Amniotic stem cell (primary cell): ENCODE data around the gene ODAD2.

ENCODE experiments used
- DNase-seq: peaks from one replicate; lab custom pipeline; 2025; lab: John Stamatoyannopoulos, UW

ODAD2 gene

GRCh38 chr10:27844223-27844622 is 154.7 kb downstream of the ODAD2 start:
- DNase-seq: no peak

DNA sequence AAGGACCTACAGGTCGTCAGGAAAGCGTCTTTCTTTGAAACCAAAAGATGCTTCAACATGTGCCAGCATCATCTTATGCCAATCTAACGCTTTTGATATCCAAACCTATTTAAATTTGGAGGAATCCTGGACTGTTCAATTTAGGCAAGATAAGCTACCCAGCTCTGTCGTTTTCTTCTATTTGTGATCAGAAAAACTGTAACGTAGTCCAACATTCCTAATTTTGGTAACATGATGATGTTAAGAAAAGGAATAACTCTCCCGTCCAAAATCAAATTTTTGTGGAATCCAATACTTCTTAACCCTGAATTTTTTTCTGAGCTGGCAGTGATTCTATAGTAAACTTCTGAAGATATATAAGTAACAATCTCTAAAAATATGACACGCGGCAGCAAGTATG is 160.0 kb downstream of the ODAD2 start:
- DNase-seq: no peak

DNA sequence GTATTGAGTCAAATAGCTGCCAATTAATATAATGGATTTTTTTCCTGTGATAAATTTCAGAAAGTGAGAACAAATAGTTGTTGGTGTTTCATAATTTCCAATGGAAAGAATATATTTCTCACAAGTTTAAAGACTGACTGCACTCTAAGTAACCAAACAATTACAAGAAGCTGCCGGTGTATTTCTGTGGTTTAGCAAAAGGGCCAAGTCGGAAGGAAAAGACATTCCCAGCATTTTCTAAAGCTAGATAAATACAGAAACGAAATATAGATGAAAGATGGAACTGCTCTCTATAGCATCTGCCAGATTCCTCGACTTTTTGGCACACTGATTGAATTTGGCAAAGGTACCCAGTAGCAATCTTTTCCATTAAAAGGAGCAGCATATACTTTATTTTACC is 160.5 kb downstream of the ODAD2 start:
- no peak for DNase-seq

DNA sequence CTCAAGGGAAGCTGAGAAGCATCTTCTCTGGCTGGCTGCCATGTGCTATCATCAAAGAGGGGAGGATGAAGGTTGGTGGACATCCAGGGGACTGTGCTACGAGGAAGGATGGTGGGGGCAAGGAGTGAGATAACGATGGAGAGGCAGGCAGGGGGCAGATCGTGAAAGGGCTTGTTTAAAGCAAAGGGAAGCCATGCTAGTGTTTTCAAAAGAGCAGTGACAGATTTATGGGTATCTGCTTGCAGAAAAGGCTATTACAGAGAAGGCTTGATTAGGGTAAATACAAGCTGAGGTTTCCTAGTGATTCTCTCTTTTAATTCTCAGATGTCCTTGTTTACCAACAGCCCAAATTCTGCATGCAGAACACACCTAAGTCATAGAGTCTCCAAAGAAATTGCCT is 164.4 kb downstream of the ODAD2 start:
- DNase-seq: no peak

DNA sequence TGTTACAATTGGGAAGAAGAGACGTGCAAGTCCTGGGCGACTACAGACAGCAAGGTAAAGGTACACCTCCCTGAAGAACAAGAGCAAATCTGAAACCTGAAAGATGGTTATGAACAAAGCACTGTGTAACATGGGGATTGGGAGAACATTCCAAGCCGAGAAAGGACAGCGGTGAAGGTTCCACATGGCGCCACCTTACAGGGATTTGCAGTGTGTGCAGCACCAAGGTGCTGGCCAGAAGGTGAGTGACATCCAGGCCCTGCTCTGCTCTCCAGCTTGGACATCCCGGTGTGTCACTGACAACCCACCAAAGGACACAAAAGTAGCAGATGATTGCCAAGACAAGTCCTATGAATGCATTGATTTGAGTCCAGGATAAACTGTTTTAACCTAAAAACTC is 165.1 kb downstream of the ODAD2 start:
- no peak for DNase-seq

GRCh38 chr10:27832826-27833225 is 166.1 kb downstream of the ODAD2 start:
- no peak for DNase-seq

DNA sequence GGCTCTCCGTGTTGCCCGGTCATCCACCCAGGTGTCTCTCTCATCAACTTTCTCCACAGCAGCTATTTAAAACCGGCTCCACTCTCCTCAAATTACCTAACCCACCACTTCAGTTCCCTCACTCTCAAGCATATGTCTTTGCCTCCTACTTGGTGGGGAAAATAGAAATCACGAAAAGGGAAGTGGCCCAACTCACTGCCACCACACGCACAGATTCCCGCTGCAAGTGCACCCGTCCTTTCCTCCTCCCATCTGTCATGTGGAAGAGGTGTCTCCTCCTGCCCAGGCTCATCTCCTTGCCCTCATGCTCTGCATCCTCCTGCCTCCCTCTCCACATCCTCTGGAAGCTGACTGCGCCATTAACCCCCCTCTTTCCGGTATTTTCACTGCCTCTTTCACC is 172.5 kb downstream of the ODAD2 start:
- DNase-seq: no peak

- peak; percentile 53 for DNase-seq
These were observed 176.6 kb downstream of the ODAD2 start for GRCh38 chr10:27822301-27822700.

DNA sequence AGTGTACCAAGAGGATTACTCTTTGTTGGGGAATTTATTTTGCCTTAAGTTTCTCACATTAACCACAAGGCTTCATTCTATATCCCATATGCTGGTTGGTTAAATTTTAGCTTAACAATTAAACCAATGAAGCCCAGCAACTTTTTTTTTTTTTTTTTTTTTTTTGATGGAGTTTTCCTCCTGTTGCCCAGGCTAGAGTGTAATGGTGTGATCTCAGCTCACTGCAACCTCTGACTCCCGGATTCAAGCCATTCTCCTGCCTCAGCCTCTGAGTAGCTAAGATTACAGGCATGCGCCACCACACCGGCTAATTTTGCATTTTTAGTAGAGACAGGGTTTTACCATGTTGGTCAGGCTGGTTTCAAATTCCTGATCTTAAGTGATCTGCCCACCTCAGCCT is 178.2 kb downstream of the ODAD2 start:
- DNase-seq: no peak

DNA sequence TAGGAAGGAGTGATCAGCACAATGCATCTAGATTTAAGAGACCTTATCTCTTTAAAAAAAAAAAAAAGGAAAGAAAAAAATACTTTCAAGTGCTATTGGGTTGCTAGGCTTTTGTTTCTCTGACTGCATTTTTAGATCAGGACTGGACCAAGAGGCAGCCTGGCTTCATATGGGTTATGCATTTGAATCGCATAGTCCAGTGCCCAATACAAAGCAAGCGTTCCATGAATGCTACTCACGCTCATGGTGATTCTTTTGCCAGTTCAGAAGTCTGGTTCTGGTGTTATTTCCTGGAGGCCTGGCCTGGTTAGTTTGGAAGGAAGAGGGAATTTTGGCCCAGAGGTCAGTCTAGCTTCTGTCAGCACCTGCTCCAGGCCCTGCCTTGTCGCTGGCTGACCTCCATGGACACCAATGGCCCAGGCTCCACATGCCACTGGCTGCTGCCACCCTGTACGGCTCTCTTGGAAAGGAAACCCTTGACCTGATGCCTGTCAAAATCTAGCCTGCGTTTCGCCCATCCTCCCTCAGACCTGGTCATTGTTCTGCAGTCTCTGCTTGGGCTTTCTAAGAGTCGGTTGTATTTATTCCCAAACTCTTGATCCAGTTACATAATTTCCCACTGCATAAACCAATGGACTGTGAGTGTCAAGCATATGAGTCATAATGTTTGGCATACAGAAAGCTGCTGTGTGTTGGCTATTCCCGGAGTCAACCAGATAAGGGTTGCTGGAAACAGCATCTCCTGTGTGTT is 178.9 kb downstream of the ODAD2 start:
- DNase-seq: no peak

DNA sequence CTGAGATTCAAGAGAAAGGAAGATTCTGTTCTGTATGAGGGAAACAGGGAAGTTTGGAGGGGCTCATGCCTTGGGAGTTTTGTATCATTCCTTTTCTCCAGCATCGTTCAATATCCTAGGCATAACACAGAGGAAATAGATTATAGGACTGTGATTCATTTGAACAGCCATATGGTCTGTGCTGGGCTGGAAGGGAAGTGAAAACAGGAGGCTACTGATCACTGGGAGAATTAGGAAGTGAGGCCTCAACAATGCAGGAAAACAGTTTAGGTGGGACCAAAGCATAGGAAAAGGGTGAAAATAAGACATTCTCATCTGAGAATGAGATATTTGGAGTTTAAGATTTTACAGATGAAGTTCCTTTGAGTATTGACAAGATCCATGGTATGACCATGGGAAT is 182.6 kb downstream of the ODAD2 start:
- DNase-seq: no peak

- no peak for DNase-seq
These were observed 183.0 kb downstream of the ODAD2 start for GRCh38 chr10:27815846-27816245.

- DNase-seq: no peak
These were observed 183.6 kb downstream of the ODAD2 start for GRCh38 chr10:27815261-27815660.

- no peak for DNase-seq
These were observed 193.7 kb downstream of the ODAD2 start for GRCh38 chr10:27805180-27805579.

- no peak for DNase-seq
These were observed 194.7 kb downstream of the ODAD2 start for GRCh38 chr10:27804136-27804535.

- DNase-seq: no peak
These were observed 197.6 kb downstream of the ODAD2 start for GRCh38 chr10:27801171-27801785.

- DNase-seq: no peak
These were observed 199.8 kb downstream of the ODAD2 start for GRCh38 chr10:27799046-27799445.

- no peak for DNase-seq
These were observed 204.7 kb downstream of the ODAD2 start for GRCh38 chr10:27794157-27794556.

GRCh38 chr10:27792216-27792615 is 206.7 kb downstream of the ODAD2 start:
- no peak for DNase-seq

DNA sequence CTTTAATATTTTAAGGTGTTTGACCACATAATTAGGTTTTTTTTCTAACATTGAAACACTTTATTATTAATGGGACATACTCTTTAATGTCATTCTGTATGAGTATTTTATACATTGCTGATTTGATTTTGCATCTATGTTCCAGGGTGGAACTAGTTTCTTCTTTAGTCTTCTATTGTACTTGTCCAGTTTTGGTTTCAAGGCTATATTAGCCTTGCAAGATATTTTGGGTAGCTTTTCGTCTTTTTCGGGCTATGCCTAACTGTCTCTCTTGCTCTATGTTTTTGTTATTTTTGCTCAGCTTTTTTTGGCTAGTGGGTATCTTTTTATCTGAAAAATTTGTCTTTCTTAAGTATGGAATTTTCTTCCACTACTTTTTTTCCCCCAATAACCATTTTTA is 214.6 kb downstream of the ODAD2 start:
- DNase-seq: no peak

DNA sequence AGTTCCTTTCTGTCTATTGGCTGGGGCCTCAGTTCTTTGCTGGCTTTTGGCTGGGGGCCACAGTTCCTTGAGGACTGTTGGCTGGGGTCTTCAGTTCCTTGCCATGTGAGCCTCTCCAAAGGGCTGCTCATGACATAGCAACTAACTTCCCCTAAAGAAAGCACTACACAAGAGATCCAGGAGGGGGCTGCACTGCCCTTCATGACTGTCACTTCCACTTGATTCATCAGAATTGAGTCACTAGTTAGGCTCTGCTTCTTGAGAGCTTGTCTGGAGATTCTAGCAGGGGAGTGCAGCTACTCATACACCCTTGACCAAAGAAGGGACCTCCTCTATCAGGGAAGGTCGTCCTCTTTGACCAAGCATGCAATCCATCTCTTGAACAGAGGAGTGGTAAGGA is 215.2 kb downstream of the ODAD2 start:
- no peak for DNase-seq

GRCh38 chr10:27779462-27780015 is 219.3 kb downstream of the ODAD2 start:
- DNase-seq: no peak

GRCh38 chr10:27774831-27775230 is 224.0 kb downstream of the ODAD2 start:
- no peak for DNase-seq

DNA sequence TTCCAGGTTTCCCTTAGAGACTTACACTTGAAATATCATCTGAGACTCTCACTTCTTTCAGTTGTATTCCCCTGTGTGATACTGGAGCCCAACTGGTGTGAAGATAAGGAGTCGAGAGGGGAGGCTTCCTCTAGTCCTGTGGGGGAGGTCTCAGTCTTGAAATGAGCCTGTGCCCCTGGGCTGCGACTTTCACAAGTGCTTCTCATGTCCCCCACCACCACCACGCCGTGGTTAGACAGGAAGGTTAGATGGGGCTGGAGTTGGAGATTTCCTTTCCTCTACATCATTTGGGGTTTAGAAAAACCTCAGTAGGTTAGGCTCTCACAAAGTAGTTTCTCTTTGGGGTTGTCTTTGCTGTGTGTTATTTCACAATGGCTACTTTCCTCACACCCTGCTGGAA is 227.6 kb downstream of the ODAD2 start:
- no peak for DNase-seq
